Gastrocnemius medialis (tissue), 4 donors: Measurements from ENCODE around the gene CCDC74B.

ENCODE experiments used
- CTCF ChIP-seq, 5 experiments: fragments of 450-650 bp in 3 of 5; fragments of 200-600 bp in 2 of 5; sonication (generic) in 2 of 5; IDR thresholded peaks in 4 of 5; conservative IDR thresholded peaks in 1 of 5; 1 replicate in 4 of 5; 2 replicates in 1 of 5; pipeline ENCODE4 v1.5.1; 2016 to 2019; ENCODE audit warnings: antibody characterized with exemption in 5 of 5, mild to moderate bottlenecking in 3 of 5, moderate library complexity in 3 of 5
- POLR2A ChIP-seq, 2 donors: fragments of 450-650 bp; IDR thresholded peaks; one replicate each; pipeline ENCODE4 v1.6.1; 2017; ENCODE audit warnings: antibody characterized with exemption in 2 of 2, mild to moderate bottlenecking in 2 of 2, moderate library complexity in 2 of 2

DNA sequence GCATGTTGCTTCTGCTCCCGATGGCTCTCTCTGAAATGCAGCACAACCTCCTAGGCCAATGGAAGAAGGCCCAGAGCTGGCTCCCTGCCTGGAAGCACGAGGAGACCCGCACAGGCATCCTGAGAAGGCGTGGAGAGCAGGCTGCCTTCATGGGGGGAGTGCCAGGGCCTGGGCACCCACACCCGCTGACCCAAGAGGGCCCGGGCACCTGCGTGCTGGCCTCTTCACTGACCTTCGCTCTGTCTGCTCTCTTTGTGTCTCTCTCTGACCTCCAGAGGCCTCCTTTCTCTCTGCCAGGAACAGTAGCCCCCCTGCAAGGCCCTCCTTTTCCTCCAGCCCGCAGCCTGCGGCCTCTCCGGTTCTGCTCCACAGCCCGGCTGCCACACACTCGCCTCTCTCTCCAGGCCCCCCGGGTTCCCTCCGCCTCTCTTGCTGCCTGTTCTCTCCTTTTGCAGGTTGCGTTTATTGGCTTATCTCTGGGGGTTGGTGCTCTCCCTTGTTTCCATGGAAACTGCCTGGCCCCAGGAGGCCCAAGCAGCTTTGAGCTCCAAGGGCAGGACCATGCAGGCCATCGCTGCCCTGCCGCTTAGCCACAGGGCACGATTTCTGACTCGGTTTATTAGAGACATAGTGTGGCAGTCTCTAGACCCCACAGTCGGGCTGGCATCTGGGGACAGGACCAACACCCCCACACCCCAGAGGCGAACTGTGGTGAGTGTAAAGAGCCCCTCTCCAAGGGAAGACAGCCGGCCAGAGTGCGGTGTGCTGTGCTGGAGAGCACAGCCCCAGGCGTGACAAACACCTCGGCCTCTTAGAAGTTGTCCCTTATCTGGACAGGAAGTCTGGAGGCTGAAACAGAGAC is 38.8 kb upstream of the CCDC74B start:
- TF ChIP-seq CTCF (IDR thresholded peaks at IDR 0.05 in 4 of 5, conservative IDR thresholded peaks at IDR 0.05 in 1 of 5): no peak
- no peak for TF ChIP-seq POLR2A (IDR thresholded peaks at IDR 0.05)
